ENCODE results near the gene SLC15A1.

The SLC15A1 gene

DNA sequence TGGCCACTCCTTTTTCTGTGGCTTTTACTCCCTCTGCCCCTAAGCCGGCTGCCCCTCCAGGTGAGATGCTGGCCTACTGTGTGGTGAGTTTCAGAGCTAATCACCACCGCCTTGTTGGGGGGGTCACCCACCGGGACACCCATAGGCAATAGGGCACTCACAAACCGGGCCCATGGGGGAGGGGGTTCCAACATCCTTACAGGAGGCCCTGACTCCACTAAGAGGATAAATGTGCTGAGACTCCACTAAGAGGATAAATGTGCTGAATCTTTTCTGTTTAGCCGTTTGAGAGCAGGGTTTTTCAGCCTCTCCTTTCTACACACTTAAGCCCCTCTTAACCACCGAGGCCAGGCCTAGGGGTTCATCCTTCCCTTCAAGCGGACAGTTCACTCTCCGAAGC lies 73.7 kb downstream of the SLC15A1 start:
- Histone ChIP-seq H3K27ac (ENCODE audit: extremely low read depth, low read depth, low read length) (no peak overlapping the region), H3K4me1 (ENCODE audit: control insufficient read depth, insufficient read depth, low read length) (no peaks in the 10 kb centered on the region), H3K9me3 (ENCODE audit: control insufficient read depth, insufficient read depth, low read depth, low read length) (no peaks in the 10 kb centered on the region), H3K36me3 (ENCODE audit: control insufficient read depth in 2 of 2, insufficient read depth in 1 of 2, low read length in 2 of 2) (no peaks in the 10 kb centered on the region), H3K4me3 (ENCODE audit: low read depth, low read length) (no peak overlapping the region)
- ChIA-PET CTCF (no interaction called here), POLR2A (no interaction called here)
- TF ChIP-seq ZNF660 (tag by site-specific recombination; IDR thresholded peaks at IDR 0.05): no peak
- no peak for TF ChIP-seq HOXD13 (CRISPR knock-in tag; IDR thresholded peaks at IDR 0.05; ENCODE audit: borderline replicate concordance)
- no peak for TF ChIP-seq ZSCAN16 (tag by site-specific recombination; IDR thresholded peaks at IDR 0.05)
- no peak for TF ChIP-seq ZFP37 (tag by site-specific recombination; IDR thresholded peaks at IDR 0.05)
- TF ChIP-seq ZNF140 (tag by site-specific recombination; IDR thresholded peaks at IDR 0.05): no peak
- no peak for TF ChIP-seq ZNF76 (tag by site-specific recombination; IDR thresholded peaks at IDR 0.05; ENCODE audit: borderline replicate concordance, low read depth)
- no peak for TF ChIP-seq ZNF416 (tag by site-specific recombination; IDR thresholded peaks at IDR 0.05)

- H3K4me3 ChIP-seq (ENCODE audit: low read depth, low read length): no peak overlapping the region
- TF ChIP-seq ZFP69B (tag by site-specific recombination; IDR thresholded peaks at IDR 0.05): no peak
- CTCF ChIA-PET: no interaction called here
These were observed 75.1 kb downstream of the SLC15A1 start for GRCh38 chr13:98677398-98677797.

GRCh38 chr13:98676239-98676638 lies 76.2 kb downstream of the SLC15A1 start:
- no peaks in the 10 kb centered on the region for H3K4me1 ChIP-seq (ENCODE audit: control insufficient read depth, insufficient read depth, low read length)
- no peak overlapping the region for H3K27ac ChIP-seq (ENCODE audit: extremely low read depth, low read depth, low read length)
- ChIA-PET POLR2A (no interaction called here), CTCF (no interaction called here)
- TF ChIP-seq, protein P1, sequence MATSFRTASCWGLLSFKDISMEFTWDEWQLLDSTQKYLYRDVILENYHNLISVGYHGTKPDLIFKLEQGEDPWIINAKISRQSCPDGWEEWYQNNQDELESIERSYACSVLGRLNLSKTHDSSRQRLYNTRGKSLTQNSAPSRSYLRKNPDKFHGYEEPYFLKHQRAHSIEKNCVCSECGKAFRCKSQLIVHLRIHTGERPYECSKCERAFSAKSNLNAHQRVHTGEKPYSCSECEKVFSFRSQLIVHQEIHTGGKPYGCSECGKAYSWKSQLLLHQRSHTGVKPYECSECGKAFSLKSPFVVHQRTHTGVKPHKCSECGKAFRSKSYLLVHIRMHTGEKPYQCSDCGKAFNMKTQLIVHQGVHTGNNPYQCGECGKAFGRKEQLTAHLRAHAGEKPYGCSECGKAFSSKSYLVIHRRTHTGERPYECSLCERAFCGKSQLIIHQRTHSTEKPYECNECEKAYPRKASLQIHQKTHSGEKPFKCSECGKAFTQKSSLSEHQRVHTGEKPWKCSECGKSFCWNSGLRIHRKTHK (tag by site-specific recombination; IDR thresholded peaks at IDR 0.05): no peak
- TF ChIP-seq ZNF121 (tag by site-specific recombination; IDR thresholded peaks at IDR 0.05) (no peak), ZBTB17 (tag by site-specific recombination; IDR thresholded peaks at IDR 0.05) (peak; percentile 42), ZNF664 (tag by site-specific recombination; IDR thresholded peaks at IDR 0.05) (no peak), ZNF221 (tag by site-specific recombination; IDR thresholded peaks at IDR 0.05; ENCODE audit: borderline replicate concordance) (no peak)
- H3K4me3 ChIP-seq (ENCODE audit: low read depth, low read length): no peak overlapping the region
- no peaks in the 10 kb centered on the region for H3K36me3 ChIP-seq (ENCODE audit: control insufficient read depth in 2 of 2, insufficient read depth in 1 of 2, low read length in 2 of 2)
- no peaks in the 10 kb centered on the region for H3K9me3 ChIP-seq (ENCODE audit: control insufficient read depth, insufficient read depth, low read depth, low read length)

More at GRCh38 chr13:98677398-98677797, 75.1 kb downstream of the SLC15A1 start:
- POLR2A ChIA-PET: no interaction called here
- Histone ChIP-seq H3K36me3 (ENCODE audit: control insufficient read depth in 2 of 2, insufficient read depth in 1 of 2, low read length in 2 of 2) (no peaks in the 10 kb centered on the region), H3K9me3 (ENCODE audit: control insufficient read depth, insufficient read depth, low read depth, low read length) (no peaks in the 10 kb centered on the region), H3K27ac (ENCODE audit: extremely low read depth, low read depth, low read length) (no peak overlapping the region), H3K4me1 (ENCODE audit: control insufficient read depth, insufficient read depth, low read length) (no peaks in the 10 kb centered on the region)

DNA sequence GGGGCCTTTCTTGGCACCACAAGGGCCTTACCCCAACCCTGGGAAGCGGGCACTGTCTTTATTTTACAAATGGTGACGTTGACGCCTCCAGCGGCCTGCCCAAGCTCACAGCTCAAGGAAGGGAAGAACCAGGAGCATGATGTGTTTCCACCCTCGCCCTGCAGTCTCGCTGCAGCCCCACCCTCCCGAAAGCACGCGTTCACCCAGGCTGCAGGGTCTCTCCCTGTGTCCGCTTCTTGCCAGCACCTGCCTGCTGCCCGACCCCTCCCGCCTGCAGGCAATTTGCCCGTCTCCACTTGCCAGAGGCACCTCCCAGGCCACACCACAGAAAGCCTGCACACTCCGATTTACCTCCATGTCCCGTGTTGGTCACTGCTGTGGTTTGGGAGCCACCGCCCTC lies 76.6 kb downstream of the SLC15A1 start:
- ChIA-PET CTCF (no interaction called here), POLR2A (no interaction called here)
- no peak for TF ChIP-seq ZNF670 (tag by site-specific recombination; IDR thresholded peaks at IDR 0.05; ENCODE audit: low read depth)
- TF ChIP-seq ZNF335 (tag by site-specific recombination; conservative IDR thresholded peaks at IDR 0.05): no peak
- H3K4me1 ChIP-seq (ENCODE audit: control insufficient read depth, insufficient read depth, low read length): no peaks in the 10 kb centered on the region
- H3K36me3 ChIP-seq (ENCODE audit: control insufficient read depth in 2 of 2, insufficient read depth in 1 of 2, low read length in 2 of 2): no peaks in the 10 kb centered on the region
- H3K9me3 ChIP-seq (ENCODE audit: control insufficient read depth, insufficient read depth, low read depth, low read length): no peaks in the 10 kb centered on the region
- no peak overlapping the region for H3K27ac ChIP-seq (ENCODE audit: extremely low read depth, low read depth, low read length)
- no peak overlapping the region for H3K4me3 ChIP-seq (ENCODE audit: low read depth, low read length)

DNA sequence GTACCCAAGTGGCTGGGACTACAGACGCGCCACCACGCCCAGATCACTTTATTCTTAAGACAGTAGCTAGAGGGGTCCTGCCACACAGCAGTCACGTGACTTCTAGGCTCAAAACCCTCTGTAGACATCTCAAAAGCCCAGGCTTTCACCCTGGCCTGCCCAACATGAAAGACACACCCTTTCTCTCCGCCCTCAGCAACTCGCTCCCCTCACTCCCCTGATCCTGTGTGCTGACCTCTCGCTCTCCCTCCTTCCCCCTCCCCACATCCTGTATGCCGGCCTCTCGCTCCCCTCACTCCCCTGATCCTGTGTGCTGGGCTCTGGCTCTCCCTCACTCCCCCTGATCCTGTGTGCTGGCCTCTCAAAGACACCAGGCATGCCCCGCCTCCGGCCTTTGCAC lies 77.4 kb downstream of the SLC15A1 start:
- Histone ChIP-seq H3K4me1 (ENCODE audit: control insufficient read depth, insufficient read depth, low read length) (no peaks in the 10 kb centered on the region), H3K36me3 (ENCODE audit: control insufficient read depth in 2 of 2, insufficient read depth in 1 of 2, low read length in 2 of 2) (no peaks in the 10 kb centered on the region), H3K4me3 (ENCODE audit: low read depth, low read length) (no peak overlapping the region), H3K9me3 (ENCODE audit: control insufficient read depth, insufficient read depth, low read depth, low read length) (no peaks in the 10 kb centered on the region), H3K27ac (ENCODE audit: extremely low read depth, low read depth, low read length) (no peak overlapping the region)
- CTCF ChIA-PET: interaction anchor here (0.9 kb wide), 1 partner anchor 190 kb away, joined by 3 read pairs; no protein-coding TSS in a partner anchor
- POLR2A ChIA-PET: no interaction called here
- TF ChIP-seq, protein P2, sequence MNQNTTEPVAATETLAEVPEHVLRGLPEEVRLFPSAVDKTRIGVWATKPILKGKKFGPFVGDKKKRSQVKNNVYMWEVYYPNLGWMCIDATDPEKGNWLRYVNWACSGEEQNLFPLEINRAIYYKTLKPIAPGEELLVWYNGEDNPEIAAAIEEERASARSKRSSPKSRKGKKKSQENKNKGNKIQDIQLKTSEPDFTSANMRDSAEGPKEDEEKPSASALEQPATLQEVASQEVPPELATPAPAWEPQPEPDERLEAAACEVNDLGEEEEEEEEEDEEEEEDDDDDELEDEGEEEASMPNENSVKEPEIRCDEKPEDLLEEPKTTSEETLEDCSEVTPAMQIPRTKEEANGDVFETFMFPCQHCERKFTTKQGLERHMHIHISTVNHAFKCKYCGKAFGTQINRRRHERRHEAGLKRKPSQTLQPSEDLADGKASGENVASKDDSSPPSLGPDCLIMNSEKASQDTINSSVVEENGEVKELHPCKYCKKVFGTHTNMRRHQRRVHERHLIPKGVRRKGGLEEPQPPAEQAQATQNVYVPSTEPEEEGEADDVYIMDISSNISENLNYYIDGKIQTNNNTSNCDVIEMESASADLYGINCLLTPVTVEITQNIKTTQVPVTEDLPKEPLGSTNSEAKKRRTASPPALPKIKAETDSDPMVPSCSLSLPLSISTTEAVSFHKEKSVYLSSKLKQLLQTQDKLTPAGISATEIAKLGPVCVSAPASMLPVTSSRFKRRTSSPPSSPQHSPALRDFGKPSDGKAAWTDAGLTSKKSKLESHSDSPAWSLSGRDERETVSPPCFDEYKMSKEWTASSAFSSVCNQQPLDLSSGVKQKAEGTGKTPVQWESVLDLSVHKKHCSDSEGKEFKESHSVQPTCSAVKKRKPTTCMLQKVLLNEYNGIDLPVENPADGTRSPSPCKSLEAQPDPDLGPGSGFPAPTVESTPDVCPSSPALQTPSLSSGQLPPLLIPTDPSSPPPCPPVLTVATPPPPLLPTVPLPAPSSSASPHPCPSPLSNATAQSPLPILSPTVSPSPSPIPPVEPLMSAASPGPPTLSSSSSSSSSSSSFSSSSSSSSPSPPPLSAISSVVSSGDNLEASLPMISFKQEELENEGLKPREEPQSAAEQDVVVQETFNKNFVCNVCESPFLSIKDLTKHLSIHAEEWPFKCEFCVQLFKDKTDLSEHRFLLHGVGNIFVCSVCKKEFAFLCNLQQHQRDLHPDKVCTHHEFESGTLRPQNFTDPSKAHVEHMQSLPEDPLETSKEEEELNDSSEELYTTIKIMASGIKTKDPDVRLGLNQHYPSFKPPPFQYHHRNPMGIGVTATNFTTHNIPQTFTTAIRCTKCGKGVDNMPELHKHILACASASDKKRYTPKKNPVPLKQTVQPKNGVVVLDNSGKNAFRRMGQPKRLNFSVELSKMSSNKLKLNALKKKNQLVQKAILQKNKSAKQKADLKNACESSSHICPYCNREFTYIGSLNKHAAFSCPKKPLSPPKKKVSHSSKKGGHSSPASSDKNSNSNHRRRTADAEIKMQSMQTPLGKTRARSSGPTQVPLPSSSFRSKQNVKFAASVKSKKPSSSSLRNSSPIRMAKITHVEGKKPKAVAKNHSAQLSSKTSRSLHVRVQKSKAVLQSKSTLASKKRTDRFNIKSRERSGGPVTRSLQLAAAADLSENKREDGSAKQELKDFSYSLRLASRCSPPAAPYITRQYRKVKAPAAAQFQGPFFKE (tag by site-specific recombination; IDR thresholded peaks at IDR 0.05; ENCODE audit: borderline replicate concordance): no peak
- no peak for TF ChIP-seq KLF8 (tag by site-specific recombination; IDR thresholded peaks at IDR 0.05)
- TF ChIP-seq, protein P3, sequence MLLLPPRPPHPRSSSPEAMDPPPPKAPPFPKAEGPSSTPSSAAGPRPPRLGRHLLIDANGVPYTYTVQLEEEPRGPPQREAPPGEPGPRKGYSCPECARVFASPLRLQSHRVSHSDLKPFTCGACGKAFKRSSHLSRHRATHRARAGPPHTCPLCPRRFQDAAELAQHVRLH (tag by site-specific recombination; IDR thresholded peaks at IDR 0.05): no peak
- no peak for TF ChIP-seq ZNF677 (tag by site-specific recombination; IDR thresholded peaks at IDR 0.05)
- no peak for TF ChIP-seq ZEB2 (tag by site-specific recombination; IDR thresholded peaks at IDR 0.05)

All from HEK293 (cell line).